Heart left ventricle (tissue), 16 donors: Measurements from ENCODE around the gene NGLY1. TPM values are rescaled to one million over a fixed set of nuclear protein-coding genes. Genes with fewer than 3 reads are reported as not detected.

Experiments used
- ATAC-seq, 4 donors: fragments of 200-7000 bp; cut with Tn5 transposase; one replicate each; pipeline ENCODE4 v1.9.1; 2020 to 2022; ENCODE audit warnings: moderate library complexity in 4 of 4, mild to moderate bottlenecking in 3 of 4, moderate number of reproducible peaks in 1 of 4
- DNase-seq, 5 donors: peaks; one replicate each; pipeline ENCODE4 v3.0.0-alpha.2; 2020
- H3K27ac ChIP-seq, 12 donors: fragments of 200-600 bp; sonication (generic) in 4 of 12; one replicate each; pipeline versions ENCODE4 v1.5.0 to v1.8.0; 2016 to 2022; ENCODE audit warnings: mild to moderate bottlenecking in 2 of 12
- H3K27me3 ChIP-seq, 9 donors: fragments of 200-600 bp; sonication (generic) in 2 of 9; one replicate each; pipeline versions ENCODE4 v1.5.1 to v1.8.0; 2016 to 2022; ENCODE audit warnings: mild to moderate bottlenecking in 3 of 9
- H3K36me3 ChIP-seq, 9 donors: fragments of 200-600 bp; sonication (generic) in 2 of 9; one replicate each; pipeline versions ENCODE4 v1.5.0 to v1.8.0; 2018 to 2022; ENCODE audit warnings: mild to moderate bottlenecking in 2 of 9
- H3K4me1 ChIP-seq, 12 donors: fragments of 200-600 bp; sonication (generic) in 4 of 12; one replicate each; pipeline versions ENCODE4 v1.5.0 to v1.8.0; 2016 to 2022; ENCODE audit warnings: mild to moderate bottlenecking in 3 of 12
- H3K4me3 ChIP-seq, 12 donors: fragments of 200-600 bp; sonication (generic) in 4 of 12; one replicate each; pipeline versions ENCODE4 v1.5.0 to v1.8.0; 2017 to 2022; ENCODE audit warnings: mild to moderate bottlenecking in 9 of 12, moderate library complexity in 4 of 12
- H3K9me3 ChIP-seq, 12 donors: fragments of 200-600 bp; sonication (generic) in 4 of 12; one replicate each; pipeline versions ENCODE4 v1.5.0 to v1.8.0; 2016 to 2022; ENCODE audit warnings: mild to moderate bottlenecking in 1 of 12
- CTCF ChIP-seq, 12 donors: fragments of 200-600 bp; sonication (generic) in 4 of 12; IDR thresholded peaks; one replicate each; pipeline versions ENCODE4 v1.5.0 to v1.8.0; 2018 to 2022; ENCODE audit warnings: antibody characterized with exemption in 12 of 12, mild to moderate bottlenecking in 5 of 12
- POLR2A ChIP-seq, 2 donors: fragments of 450-650 bp; IDR thresholded peaks; one replicate each; pipeline ENCODE4 v1.6.1; 2017; ENCODE audit warnings: antibody characterized with exemption in 2 of 2, mild to moderate bottlenecking in 2 of 2, moderate library complexity in 2 of 2
- whole genome bisulfite sequencing, 4 donors: extraction: QIAGEN DNeasy Blood & Tissue Kit in 2 of 4; methylation state at CpG; one replicate each; pipeline versions ENCODE4 v1.1.5 to v1.1.7; 2013 to 2018; 5-methylcytosine and 5-hydroxymethylcytosine counted together
- intact Hi-C, 10 donors: fragments of 100-400 bp; cut with DNase I; formaldehyde crosslinking; loops; one replicate each; pipeline versions ENCODE4 v1.11.1 to v1.14.2; 2022
- polyA plus RNA-seq, 2 donors: library from polyadenylated mRNA; stranded (reverse); fragments of 200-250 nt; gene quantifications; one replicate each; pipeline ENCODE4 v1.2.3, GENCODE V29; 2013
- total RNA-seq, 9 donors: library from RNA; depleted of rRNA in 2 of 9; stranded (reverse); fragments of >200 nt in 2 of 9; fragmentation: NEBNext Ultra II Directional in 3 of 9; extraction: Animal tissue kit (Norgen Biotek cat#: 25700) in 3 of 9; gene quantifications; one replicate each; pipeline versions ENCODE4 v1.1.0 to v1.2.4, GENCODE V29; 2016 to 2023
- donor health status: ischemic (EF 13 %, LVEDD 7.1; RV severe dilation, severe dysfunction).
- donor health status: healthy with polysubstance abuse.
- donor health status: DM: no; HTN: yes; CAD: no.
- donor health status: DM: no; HTN: no; CAD: no.
- donor health status: ischemic (EF 25% LVEDD 6.9; RV normal size, moderate dysfunction).
- donor health status: ischemic (EF 25% LVEDD 5.7; RV mildly dilated, moderate dysfunction).
- donor health status: healthy.
- donor health status: DM: yes; HTN: yes; CAD: no.
- donor health status: ischemic (EF 35%, LVEDD 5.7; RV mildly dilated, moderate dysfunction).
- donor health status: nonischemic (EF 11% LVEDD 7.7; RV severe dilation, severe dysfunction).
- donor health status: DM: yes; HTN: yes; CAD: no.
- donor health status: PGD.
- donor health status: ischemic (EF 29% LVEDD 5.4; RV normal size, mild dysfunction).
- donor health status: nonischemic (EF 23%, LVEDD 6.1; RV moderate dilation, normal function).

NGLY1 gene
- total and polyA plus RNA-seq, 11 donors: 18.5 to 41.0 (median 31.0) TPM

GRCh38 chr3:25820366-25820765 is 37.1 kb upstream of the NGLY1 start:
- Histone ChIP-seq H3K4me1 (no peaks in the 10 kb centered on the region), H3K9me3 (peaks cover 0 to 8% (median 0%) of the 10 kb centered on the region in 12 donors), H3K27ac (no peak overlapping the region), H3K4me3 (no peak overlapping the region), H3K27me3 (no peaks in the 10 kb centered on the region), H3K36me3 (no peaks in the 10 kb centered on the region)
- ATAC-seq (peak; percentile 52 to 68 (median 63)), DNase-seq (no peak)
- intact Hi-C loops: no loop called here
- no peak for TF ChIP-seq POLR2A (IDR thresholded peaks at IDR 0.05)
- no peak for TF ChIP-seq CTCF (IDR thresholded peaks at IDR 0.05)

GRCh38 chr3:25818335-25818734 is 35.1 kb upstream of the NGLY1 start:
- H3K27ac ChIP-seq: no peak overlapping the region
- WGBS, 4 donors: 80 to 86% (median 84%) methylated on average over 4 of the region's 4 CpGs
- ATAC-seq (no peak), DNase-seq (no peak)
- H3K4me3 ChIP-seq: no peak overlapping the region
- no peaks in the 10 kb centered on the region for H3K36me3 ChIP-seq
- no peak for TF ChIP-seq POLR2A (IDR thresholded peaks at IDR 0.05)
- no peak for TF ChIP-seq CTCF (IDR thresholded peaks at IDR 0.05)
- peaks cover 0 to 12% (median 0%) of the 10 kb centered on the region in 12 donors for H3K9me3 ChIP-seq
- intact Hi-C loops: no loop called here
- H3K4me1 ChIP-seq: no peaks in the 10 kb centered on the region
- no peaks in the 10 kb centered on the region for H3K27me3 ChIP-seq

GRCh38 chr3:25817638-25818037 is 34.4 kb upstream of the NGLY1 start:
- 45 to 95% (median 91%) methylated on average over 1 of the region's 1 CpG for WGBS, 4 donors
- no peak for DNase-seq
- intact Hi-C loops: no loop called here
- no peak for ATAC-seq
- Histone ChIP-seq H3K4me3 (no peak overlapping the region), H3K27ac (no peak overlapping the region), H3K9me3 (peaks cover 0 to 12% (median 0%) of the 10 kb centered on the region in 12 donors), H3K27me3 (no peaks in the 10 kb centered on the region), H3K36me3 (no peaks in the 10 kb centered on the region), H3K4me1 (no peaks in the 10 kb centered on the region)
- TF ChIP-seq POLR2A (IDR thresholded peaks at IDR 0.05) (no peak), CTCF (IDR thresholded peaks at IDR 0.05) (no peak)

- Histone ChIP-seq H3K27me3 (no peaks in the 10 kb centered on the region), H3K9me3 (peaks cover 0 to 12% (median 0%) of the 10 kb centered on the region in 12 donors), H3K27ac (no peak overlapping the region), H3K4me1 (no peaks in the 10 kb centered on the region), H3K4me3 (no peak overlapping the region), H3K36me3 (no peaks in the 10 kb centered on the region)
- DNase-seq (no peak), ATAC-seq (no peak)
- TF ChIP-seq CTCF (IDR thresholded peaks at IDR 0.05) (no peak), POLR2A (IDR thresholded peaks at IDR 0.05) (no peak)
- intact Hi-C loops: no loop called here
- WGBS, 4 donors: 74 to 90% (median 85%) methylated on average over 1 of the region's 1 CpG
Observed at GRCh38 chr3:25817107-25817506, 33.9 kb upstream of the NGLY1 start.
